Measurements from ENCODE around the gene ADCY4.
A peak's percentile ranks its signal among the peaks of the same experiment; 100 is the strongest.
"Not testable (repeated sequence)": the region's sequence is repeated elsewhere in the genome, so short reads cannot be mapped to it uniquely, and the experiment has no call there.

ADCY4 gene
- total RNA-seq = 2.6 to 7.0 (median 6.2) reads per million in 4 donors

DNA sequence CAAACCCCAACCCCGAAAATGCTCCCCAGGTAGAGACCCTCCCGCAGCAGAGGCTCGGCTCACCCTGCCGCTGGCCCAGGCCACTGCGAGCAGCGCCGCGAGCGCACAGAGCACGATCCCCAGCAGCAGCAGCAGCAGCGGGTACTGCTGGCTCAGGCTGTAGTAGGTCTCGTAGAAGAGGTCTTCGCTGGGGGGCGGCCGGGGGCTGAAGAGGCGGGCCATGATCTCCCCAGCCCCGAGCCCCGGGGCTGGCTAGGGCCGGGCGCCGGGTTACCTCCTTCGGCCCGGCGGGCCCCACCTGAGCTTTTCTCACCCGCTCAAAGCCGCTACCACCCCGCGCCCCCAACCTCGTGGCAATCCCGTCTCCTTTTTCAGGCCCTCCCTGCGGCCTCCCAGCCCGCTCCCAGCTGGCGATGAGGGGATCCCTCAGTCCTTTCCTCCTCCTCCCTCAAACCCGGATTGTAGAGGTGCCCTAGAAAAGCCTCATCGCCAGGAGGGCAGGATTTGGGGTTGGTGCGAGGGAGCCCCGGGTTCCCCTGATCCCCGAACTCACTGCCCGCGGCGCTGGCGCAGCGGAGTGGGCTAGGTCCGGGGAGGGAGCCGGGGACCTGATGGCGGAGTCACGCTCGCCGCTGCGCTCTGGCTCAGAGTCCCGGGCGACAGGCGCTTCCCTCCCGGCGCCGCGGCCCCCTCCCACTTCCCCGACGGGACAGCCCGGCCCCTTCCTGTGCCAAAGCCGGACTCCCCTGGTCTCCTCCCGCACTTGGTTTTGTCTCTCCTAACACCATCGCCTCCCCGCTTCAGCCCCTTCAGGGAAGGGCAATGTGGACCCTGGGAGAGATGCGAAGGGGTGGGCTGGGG is at the start of gene ADCY4:
Gene ADCY4, minus strand, starts transcription at position 641 of the 861 bp plus-strand sequence. Its CDS starts 419 bp downstream, at position 222.
- DNase-seq = no peak

DNA sequence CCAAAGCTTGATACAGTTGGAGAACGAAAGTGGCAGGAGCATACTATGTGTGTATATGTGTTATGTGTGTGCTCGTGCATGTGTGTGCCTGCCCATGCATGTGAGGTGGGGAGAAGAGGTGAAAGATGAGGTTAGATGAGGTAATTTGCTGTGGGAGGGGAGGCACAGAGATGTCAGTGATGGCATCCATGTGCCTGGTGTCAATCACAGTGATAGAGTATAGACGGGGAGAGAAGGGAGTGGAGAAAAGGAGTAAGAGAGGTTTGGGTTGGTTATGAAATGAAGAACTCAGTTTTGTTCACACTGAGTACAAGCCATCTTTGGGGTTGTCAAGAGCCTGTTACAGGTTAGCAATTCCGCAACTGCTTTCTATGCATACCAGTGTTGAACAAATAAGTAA is 49.3 kb upstream of the ADCY4 start:
- no peak for DNase-seq

DNA sequence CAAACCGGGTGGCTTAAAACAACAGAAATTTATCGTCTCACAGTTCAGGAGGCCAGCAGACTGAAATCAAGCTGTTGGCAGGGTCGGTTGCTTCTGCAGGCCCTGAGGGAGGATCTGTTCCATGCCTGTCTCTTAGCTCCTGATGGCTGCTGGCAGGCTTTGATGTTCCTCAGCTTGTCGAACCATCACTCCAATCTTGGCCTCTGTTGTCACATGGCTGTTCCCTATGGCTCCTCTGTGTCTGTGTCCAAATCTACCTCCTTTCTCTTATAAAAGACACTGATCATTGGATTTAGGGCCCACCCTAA is 47.1 kb upstream of the ADCY4 start:
- no peak for DNase-seq

DNA sequence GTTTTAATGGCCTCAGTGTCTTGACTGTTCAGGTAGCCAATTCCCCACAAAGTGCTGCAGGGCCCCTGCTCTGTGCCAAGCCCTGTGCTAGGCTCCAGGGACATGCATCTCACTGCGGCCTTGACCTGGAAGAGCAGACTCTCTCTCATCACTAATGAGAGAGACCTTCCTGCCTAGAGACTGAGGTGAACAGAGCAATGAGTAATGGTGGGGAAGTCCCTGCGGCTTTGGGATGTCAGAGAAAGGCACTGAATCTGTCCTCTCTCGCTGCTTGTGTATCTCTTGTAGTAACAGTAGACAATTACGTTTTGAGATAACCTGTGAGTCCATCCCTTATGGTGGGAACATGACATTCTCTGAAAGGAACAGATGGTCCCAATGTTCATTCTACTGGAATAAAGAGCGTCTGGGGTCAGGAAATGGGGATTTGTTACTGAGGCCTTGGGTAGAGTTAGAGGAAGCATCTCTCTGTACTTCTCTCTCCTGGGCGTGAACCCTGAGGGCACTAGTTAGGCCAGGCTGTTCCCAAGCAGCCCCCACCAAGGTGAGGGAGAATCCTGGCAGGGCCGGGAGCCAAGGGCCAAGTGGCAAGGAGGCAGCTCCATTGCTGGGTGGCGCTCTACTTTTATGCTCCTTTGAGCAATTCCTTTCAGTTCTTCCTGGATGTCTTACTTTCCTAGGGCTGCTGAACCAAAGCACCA is 46.6 kb upstream of the ADCY4 start:
- DNase-seq = no peak

DNA sequence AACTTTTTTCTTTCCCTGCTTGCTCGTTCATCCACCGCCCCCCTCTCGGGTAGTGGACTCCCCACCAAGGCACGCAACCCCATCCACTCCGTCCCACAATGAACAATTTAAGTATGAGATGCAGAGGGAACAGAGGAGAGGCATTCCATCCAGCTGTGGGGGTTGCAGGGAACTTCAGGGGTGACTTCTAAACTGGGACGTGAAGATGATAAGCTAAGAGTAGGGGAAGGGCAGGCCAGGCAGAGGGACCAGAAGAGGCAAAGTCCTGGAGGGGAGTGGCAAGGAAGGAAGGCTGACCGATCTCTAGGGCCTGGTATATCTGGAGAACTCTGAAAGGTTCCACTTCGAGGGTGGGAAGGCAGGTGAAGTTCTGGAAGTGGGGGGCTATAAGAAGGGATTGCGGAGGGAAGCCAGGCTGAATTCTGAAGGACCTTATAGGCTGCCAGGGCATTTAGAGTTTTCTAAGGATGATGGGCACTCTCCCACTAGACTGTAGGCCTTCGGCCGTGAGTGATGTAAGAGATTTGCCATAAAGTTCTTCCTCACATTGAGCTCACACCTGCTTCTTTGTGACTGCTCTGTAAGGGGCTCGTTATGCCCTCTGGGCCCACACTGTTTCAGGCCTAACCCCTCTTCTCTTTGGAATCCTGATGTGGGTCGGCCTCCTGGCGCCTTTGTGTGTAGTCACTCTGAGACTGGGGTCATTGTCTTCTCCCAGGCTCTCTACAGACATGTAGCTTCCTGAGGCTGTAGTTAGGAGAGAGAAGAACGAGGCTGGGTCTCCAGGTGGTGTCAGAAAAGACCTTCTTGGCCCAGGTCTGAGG is 45.2 kb upstream of the ADCY4 start:
- no peak for DNase-seq

DNA sequence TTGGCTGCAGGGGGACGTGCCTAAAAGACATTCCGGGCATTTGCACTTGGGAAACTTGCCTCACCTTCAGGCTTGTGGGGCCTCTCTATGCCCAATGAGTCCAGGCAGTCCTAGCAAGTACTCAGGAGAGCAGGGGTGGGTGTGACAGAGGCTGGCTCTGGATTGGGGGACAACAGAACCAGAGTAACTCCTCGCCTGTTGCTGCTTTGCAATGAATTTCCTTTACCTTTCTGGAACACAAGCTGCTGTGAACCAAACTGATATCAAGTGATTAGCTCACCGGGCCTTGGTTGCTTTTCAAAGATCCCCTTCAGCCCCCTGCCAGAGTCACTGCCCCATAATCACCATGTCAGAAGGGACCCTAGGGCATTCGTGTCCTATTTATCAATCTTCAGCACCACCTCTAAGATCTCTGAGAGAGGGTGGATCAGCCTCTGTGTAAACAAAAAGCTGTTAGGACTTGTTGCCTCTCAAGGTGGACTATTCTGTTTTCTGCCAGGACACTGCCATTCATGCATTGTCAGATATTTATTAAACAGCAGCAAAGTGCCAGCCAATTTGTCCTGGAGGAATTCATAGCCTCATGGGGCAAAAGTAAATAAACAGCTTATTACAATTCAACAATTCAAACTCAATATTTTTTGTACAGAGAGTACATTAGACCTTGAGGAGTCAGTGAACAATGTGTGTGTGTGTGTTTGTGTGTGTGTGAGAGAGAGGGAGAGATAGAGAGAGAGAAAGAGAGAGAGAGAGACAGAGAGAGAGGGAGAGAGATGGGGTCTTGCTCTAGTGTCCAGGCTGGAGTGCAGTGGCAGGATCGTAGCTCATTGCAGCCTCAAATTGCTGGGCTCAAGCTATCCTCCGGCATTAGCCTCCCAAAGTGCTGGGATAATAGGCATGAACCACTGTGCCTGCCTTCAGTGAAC is 44.4 kb upstream of the ADCY4 start:
- no peak for DNase-seq

DNA sequence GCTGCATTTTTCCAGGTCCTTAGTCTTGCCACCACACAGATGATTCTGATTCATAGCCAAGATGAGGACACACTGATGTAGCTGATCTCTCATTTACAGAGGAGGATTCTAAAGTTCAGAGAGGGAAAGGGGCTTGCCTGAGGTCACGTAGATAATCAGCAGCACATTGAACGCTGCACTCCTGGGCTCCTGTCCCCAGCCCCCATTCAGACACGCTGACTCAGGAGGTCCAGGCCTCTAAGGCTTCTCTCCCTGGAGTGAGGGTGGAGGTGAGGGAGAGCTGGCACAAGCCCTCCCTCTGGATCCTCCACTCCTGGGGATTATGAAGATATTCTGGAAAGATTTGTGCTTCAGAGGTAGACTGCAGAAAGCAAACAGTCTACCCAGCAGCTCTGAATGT is 43.5 kb upstream of the ADCY4 start:
- DNase-seq = no peak

DNA sequence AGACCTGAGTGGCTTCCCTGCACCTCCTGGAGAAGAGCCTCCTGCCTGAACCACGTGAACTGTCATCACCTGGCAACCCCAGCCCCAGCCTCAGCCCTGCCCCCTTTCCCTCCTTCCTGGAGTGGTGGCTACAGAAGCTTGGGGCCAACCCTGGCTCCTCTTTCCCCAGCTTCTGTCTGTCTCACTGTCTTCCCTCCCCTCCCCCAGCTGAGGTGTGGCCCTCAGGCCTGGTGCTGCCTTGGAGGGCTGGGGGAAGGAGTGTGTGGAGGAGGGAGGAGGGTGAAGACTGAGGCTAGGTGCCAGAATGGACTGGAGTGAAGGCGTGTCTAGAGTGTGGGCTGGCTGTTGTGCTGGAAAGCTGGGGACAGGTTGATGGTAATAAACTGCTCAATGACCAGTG is 42.8 kb upstream of the ADCY4 start:
- no peak for DNase-seq

DNA sequence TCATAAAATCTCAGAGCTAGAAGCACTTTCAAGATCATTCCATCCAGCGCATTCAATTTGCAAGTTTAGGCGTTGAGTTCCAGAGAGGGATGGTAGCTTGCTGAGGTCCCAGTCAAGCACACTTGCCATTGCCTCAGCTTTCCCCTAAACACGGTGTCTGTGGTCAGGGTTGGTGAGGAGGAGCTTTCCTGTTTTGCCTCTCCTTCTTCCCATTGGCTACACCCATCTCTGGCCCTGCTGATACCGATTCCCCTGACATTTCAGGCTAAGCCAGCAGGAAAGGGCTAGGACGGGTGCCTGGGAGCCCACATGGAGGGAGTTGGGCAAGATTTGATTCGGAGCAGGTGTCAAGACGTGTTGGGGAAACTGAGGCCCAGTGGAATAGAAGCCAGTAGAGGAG is 42.3 kb upstream of the ADCY4 start:
- DNase-seq = no peak

DNA sequence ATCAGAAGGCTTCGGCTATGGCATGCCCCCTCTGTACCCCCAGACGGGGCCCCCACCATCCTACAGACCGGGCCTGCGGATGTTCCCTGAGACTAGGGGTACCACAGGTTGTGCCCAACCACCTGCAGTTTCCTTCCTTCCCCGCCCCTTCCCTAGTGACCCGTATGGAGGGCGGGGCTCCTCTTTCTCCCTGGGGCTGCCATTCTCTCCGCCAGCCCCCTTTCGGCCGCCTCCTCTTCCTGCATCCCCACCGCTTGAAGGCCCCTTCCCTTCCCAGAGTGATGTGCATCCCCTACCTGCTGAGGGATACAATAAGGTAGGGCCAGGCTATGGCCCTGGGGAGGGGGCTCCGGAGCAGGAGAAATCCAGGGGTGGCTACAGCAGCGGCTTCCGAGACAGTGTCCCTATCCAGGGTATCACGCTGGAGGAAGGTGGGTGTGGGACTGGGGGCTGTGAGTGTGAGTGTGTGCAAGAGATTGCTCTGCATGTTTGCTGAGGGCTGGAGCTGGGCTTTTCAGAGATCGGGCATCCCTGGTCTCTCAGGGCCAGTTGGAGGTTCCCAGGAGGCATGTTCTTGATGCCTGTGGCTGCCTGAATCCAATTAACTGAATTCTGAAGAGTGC is 41.7 kb upstream of the ADCY4 start:
- DNase-seq = no peak

DNA sequence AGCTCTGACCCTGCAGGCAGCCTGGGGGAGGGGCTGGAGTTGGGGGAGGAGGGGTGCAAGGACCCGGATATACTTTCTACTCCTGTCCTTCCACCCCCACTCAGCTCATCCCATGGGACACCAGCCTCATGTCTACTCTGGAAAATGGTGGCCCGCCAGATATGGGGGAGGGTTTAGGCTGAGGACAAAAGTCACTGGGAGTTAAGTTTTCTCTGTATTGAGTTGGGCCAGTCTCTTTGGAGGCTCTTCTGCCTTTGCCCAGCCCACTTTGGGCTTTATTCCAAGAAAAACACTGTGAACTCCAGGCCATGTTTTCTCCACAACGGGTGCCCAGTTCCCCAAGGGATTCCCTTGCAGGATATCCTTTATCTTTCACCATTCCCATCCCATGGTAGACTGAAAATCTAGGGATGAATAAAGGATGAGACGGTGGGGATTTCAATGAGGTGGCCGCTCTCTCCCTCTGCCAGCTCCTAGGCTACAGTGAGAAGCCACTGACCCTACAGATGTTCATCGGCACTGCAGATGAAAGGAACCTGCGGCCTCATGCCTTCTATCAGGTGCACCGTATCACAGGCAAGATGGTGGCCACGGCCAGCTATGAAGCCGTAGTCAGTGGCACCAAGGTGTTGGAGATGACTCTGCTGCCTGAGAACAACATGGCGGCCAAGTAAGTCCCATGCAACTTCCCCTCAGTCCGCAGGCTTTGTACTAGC is 38.0 kb upstream of the ADCY4 start:
- no peak for DNase-seq

DNA sequence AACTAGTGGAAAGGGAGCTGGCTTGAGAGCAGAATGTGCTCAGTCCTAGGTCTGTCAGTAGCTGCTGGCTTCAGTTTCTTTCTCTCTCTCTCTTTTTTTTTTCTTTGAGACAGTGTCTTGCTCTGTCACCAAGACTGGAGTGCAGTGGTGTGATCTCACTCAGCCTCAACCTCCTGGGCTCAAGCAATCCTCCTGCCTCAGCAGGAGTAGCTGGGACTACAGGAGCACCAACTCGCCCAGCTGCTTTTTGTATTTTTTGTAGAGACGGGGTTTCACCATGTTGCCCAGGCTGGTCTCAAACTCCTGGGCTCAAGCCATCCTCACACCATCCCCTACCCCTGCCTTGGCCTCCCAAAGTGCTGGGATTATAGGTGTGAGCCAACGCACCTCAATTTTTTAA is 36.7 kb upstream of the ADCY4 start:
- not testable (repeated sequence) for DNase-seq

DNA sequence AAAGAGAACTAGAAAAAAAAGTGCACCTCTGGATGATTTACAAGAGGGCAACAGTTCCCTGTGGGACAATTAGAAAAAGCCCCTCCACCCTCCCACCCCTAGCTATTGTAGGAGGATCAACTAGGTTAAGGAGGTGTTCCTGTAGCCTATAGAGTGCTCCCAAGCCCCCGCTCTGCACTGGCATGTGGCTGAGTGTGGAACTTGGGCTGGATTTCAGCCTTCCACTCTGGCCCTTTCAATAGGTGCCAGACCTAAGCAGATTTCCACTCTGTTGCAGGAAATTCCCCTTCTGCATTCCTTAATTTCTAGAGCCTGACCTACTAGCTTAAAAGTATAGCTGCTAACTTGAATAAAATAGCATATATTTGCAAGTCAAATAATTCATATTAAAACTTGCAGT is 35.9 kb upstream of the ADCY4 start:
- DNase-seq = no peak

DNA sequence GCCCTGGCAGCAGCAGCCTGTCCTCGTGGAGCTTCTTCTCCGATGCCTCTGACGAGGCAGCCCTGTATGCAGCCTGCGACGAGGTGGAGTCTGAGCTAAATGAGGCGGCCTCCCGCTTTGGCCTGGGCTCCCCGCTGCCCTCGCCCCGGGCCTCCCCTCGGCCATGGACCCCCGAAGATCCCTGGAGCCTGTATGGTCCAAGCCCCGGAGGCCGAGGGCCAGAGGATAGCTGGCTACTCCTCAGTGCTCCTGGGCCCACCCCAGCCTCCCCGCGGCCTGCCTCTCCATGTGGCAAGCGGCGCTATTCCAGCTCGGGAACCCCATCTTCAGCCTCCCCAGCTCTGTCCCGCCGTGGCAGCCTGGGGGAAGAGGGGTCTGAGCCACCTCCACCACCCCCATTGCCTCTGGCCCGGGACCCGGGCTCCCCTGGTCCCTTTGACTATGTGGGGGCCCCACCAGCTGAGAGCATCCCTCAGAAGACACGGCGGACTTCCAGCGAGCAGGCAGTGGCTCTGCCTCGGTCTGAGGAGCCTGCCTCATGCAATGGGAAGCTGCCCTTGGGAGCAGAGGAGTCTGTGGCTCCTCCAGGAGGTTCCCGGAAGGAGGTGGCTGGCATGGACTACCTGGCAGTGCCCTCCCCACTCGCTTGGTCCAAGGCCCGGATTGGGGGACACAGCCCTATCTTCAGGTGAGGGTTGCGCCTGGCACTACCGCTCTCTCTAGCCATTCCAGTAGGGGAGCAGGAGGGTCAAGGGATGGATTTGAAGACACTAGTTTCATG is 35.2 kb upstream of the ADCY4 start:
- DNase-seq = no peak

DNA sequence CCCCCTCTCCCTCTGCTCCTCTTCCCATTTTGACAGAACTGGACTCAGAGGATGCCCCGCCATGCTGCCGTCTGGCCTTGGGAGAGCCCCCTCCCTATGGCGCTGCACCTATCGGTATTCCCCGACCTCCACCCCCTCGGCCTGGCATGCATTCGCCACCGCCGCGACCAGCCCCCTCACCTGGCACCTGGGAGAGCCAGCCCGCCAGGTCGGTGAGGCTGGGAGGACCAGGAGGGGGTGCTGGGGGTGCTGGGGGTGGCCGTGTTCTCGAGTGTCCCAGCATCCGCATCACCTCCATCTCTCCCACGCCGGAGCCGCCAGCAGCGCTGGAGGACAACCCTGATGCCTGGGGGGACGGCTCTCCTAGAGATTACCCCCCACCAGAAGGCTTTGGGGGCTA is 34.6 kb upstream of the ADCY4 start:
- DNase-seq = no peak

DNA sequence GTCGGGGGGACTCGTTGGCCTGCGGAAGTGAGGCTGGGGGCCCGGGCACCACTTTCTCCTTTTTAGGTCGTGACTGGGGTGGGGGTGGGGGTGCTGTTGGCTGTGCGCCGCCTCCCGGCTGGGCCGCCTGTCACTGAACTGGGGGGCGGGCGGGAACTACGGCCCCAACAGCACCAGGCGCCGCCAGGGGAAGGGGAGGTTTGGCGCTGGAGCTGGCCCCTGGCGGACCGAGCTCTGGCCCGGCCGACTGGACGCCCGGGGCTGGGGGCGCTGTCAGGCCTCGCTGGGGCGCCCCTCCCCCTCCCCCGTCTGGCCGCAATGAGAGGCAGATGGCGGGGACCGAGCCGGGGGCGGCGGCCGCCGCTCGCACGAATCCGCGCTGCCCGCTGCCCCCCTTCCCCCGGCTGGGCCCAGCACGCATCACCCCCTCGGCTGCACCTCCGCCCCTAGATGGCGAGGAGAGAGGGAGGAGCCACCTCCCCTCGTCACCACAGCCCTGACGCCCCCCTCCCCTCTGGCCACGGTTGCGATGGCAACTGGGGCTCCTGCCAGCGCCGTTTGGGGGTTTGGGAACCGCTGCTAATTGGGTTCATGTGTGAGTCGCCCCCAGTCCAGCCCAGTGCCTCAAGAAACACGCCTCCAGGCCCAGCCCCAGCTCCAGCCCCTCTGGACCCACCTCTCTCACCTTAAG is 33.8 kb upstream of the ADCY4 start:
- DNase-seq = peak in 1 of 5 donors; percentile 15

DNA sequence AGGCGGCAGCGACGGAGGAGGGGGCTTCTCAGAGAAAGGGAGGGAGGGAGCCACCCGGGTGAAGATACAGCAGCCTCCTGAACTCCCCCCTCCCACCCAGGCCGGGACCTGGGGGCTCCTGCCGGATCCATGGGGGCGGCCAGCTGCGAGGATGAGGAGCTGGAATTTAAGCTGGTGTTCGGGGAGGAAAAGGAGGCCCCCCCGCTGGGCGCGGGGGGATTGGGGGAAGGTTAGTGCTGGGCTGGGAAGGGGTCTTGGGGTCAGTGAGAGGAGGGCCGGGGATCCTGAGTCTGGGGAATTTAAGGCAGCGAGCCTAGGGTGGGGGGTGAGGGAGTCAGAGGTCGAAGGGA is 33.3 kb upstream of the ADCY4 start:
- no peak for DNase-seq

DNA sequence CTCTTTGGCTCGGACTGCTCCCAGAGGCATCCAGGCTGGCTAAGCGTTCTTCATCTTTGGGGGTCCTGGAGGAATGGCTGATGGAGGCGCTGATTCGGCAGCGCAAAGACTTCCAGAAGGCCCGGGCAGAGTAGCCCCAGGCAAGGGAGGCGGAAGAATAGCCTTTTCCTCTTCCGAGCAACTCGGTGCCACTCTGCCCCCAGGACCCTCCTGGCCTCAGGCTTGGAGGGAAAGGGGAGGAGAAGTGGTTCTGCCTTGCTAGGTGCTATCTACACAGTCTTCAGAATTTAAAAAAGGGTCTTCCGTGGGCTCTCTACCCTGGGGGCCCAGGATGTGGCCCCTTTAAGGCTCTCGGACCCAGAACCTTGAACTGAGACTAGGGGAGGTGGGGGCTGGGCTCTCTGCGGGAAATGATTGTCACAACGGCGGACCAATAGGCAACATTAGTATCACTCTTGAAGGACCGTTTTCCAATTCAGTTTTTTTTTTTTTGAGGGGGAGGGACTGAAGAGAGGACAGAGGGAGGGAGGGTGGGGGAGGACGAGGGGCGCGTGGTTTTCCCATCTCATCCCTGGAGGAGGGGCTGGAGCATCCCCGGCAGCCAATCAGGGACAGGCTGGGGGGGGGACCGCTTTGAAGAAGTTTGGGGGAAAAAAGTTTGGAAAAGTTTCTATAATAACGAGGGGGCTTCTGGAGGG is 32.8 kb upstream of the ADCY4 start, which contains the start of gene NFATC4:
Gene NFATC4, plus strand, starts transcription at position 671 of the 698 bp plus-strand sequence. CDS start 157 bp downstream, outside the sequence.
- no peak for DNase-seq

Data from T-helper 1 cell (primary cell).